VCaP (cell line): ENCODE measurements around the gene ARMC9.

Experiments
- H3K27ac ChIP-seq: fragments of 450-650 bp; 2 replicates; pipeline ENCODE4 v1.5.1; 2017
- CTCF ChIP-seq: fragments of 450-650 bp; conservative IDR thresholded peaks from 2 replicates; pipeline ENCODE4 v1.5.1; 2017; ENCODE audit warnings: mild to moderate bottlenecking, moderate library complexity

Gene ARMC9

DNA sequence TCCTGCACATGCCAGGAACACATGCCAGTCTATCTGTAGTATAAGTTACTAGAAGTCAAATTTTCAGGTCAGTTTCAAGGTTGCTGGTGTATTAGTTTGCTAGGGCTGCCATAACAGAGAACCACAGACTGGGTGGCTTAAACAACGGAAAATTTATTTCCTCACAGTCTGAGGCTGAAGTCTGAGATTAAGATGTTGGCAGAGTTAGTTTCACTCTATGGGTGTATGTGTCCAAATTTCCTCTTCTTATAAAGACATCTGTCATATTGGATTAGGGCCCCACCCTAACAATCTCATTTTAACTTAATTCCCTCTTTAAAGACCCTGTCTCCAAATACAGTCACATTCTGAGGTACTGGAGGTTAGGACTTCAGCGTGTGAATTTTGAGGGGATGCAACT, 223.6 kb downstream of the ARMC9 start:
- no peak for TF ChIP-seq CTCF
- H3K27ac ChIP-seq, result no peak overlapping the region

- TF ChIP-seq CTCF, result no peak
These were observed 224.7 kb downstream of the ARMC9 start for GRCh38 chr2:231423176-231423575.

More at GRCh38 chr2:231423176-231423575, 224.7 kb downstream of the ARMC9 start:
- H3K27ac ChIP-seq, result no peak overlapping the region
